ENCODE results near the gene LIN7C.

DNA sequence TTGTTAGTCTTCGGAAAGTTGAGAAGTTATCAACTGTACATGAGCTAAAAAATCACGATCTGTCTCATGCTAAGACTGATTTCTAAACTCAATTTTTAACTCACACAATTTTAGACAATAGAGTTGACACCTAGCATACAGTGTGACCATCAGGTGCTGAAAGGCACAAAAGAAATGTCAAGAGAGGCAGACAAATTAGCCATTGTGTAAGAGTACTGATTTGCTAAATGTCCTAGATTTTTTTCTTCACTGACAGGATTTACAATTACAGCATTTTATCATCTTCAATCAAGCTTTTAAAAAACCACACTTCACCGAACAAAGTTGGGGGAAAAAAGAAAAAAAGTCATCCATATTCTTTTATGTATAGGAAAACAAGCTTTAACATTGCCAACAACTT is 40.9 kb downstream of the LIN7C start:
- TF ChIP-seq EZH2 (IDR thresholded peaks at IDR 0.05; ENCODE audit: borderline replicate concordance, low read depth, low read length) (no peak), FOS (IDR thresholded peaks at IDR 0.05; ENCODE audit: extremely low read depth, insufficient read length) (no peak), SP2 (IDR thresholded peaks at IDR 0.05; ENCODE audit: extremely low read depth, low read depth, low read length, poor library complexity, severe bottlenecking) (no peak), PYGO2 (tag; IDR thresholded peaks at IDR 0.05) (no peak), ZC3H11A (IDR thresholded peaks at IDR 0.05; ENCODE audit: low read depth, low read length) (no peak), NR2C1 (IDR thresholded peaks at IDR 0.05) (no peak), NR2C1 (tag; IDR thresholded peaks at IDR 0.05) (no peak)
